Measurements from ENCODE around the gene THRAP3. TPM values are rescaled to one million over a fixed set of nuclear protein-coding genes. Genes with fewer than 3 reads are reported as not detected.

The THRAP3 gene
- total and polyA plus RNA-seq, 2 of the 8 experiments (the other 6 are each of a cell fraction or from before 2014, with no cell fraction given) = 40.2 to 183 TPM

GRCh38 chr1:36187800-36188593 lies 36.2 kb upstream of the THRAP3 start (continued):
- no peak for TF ChIP-seq NRF1 (IDR thresholded peaks at IDR 0.05; ENCODE audit: low read depth, low read length)
- no peak for TF ChIP-seq CHD7 (IDR thresholded peaks at IDR 0.05; ENCODE audit: insufficient replicate concordance, low read length)
- TF ChIP-seq SIRT6 (IDR thresholded peaks at IDR 0.05; ENCODE audit: low read length) = no peak
- peak; percentile 60 for TF ChIP-seq ASH2L (IDR thresholded peaks at IDR 0.05; ENCODE audit: low read length)
- TF ChIP-seq SP4 (IDR thresholded peaks at IDR 0.05; ENCODE audit: low read length) = no peak
- TF ChIP-seq POLR2A (IDR thresholded peaks at IDR 0.05; ENCODE audit: control extremely low read depth in 1 of 2, low read depth in 2 of 2, low read length in 2 of 2) = peak in 1 of 2 experiments; percentile 62; a peak in 2 of 3 replicates
- peak; percentile 64; the same call in 1 of the 2 replicates for TF ChIP-seq RBBP5 (IDR thresholded peaks at IDR 0.05; ENCODE audit: borderline replicate concordance, low read depth, low read length)
- no peak; a peak in 1 of 3 replicates for TF ChIP-seq EP300 (IDR thresholded peaks at IDR 0.05; ENCODE audit: borderline replicate concordance in 1 of 2, low read depth in 2 of 2, low read length in 2 of 2)
- TF ChIP-seq PHF8 (conservative IDR thresholded peaks at IDR 0.05; ENCODE audit: low read depth, low read length) = no peak
- TF ChIP-seq SRF (IDR thresholded peaks at IDR 0.05; ENCODE audit: low read depth, low read length) = no peak
- TF ChIP-seq YY1 (IDR thresholded peaks at IDR 0.05; ENCODE audit: low read depth, low read length) = 0 out of 2 replicates have a peak, but pooled peaks have one; percentile 18

All from H1 (cell line).